HT1080 (cell line): Measurements from ENCODE around the gene CAST. TPM values are rescaled to one million over a fixed set of nuclear protein-coding genes. Genes with fewer than 3 reads are reported as not detected.
A peak's percentile ranks its signal among the peaks of the same experiment; 100 is the strongest.

Experiments
- DNase-seq: peaks from one replicate; pipeline ENCODE4 v3.0.0-alpha.2; 2015; ENCODE audit warnings: low read depth
- total RNA-seq: library from RNA; depleted of rRNA; stranded (reverse); fragments of >200 nt; shearing (Covaris generic); gene quantifications from 2 replicates; pipeline ENCODE4 v1.2.3, GENCODE V29; 2014; rRNA removed

Gene CAST
- total RNA-seq, 1 experiment from 2014 or later, result 123 TPM

GRCh38 chr5:96816411-96816939 is 154.3 kb downstream of the CAST start:
- DNase-seq, result peak; percentile 59

GRCh38 chr5:96816991-96817390 is 154.8 kb downstream of the CAST start:
- no peak for DNase-seq

GRCh38 chr5:96817506-96817905 is 155.3 kb downstream of the CAST start:
- no peak for DNase-seq

GRCh38 chr5:96818125-96818788 is 156.1 kb downstream of the CAST start:
- no peak for DNase-seq

- no peak for DNase-seq
Measured at GRCh38 chr5:96819806-96820205, 157.6 kb downstream of the CAST start.

GRCh38 chr5:96821260-96821916 is 159.2 kb downstream of the CAST start:
- DNase-seq, result peak; percentile 47

- DNase-seq, result no peak
Measured at GRCh38 chr5:96822686-96823459, 160.7 kb downstream of the CAST start.

- peak; percentile 86 for DNase-seq
Measured at GRCh38 chr5:96823900-96824380, 161.8 kb downstream of the CAST start.

Other genes starting within 250 kb of the CAST start
- gene PCSK1, start 229.1 kb upstream of the CAST start, total RNA-seq, result 0.07 and 0.43 TPM in 2 replicates
- gene ERAP1, start 145.6 kb downstream of the CAST start, total RNA-seq, result 17.3 and 26.2 TPM in 2 replicates
- 40.2 and 45.6 TPM in 2 replicates for gene ERAP2, start 214.1 kb downstream of the CAST start, total RNA-seq